RWPE1 (cell line): Measurements from ENCODE around the gene ABCE1.

Experiments
- CTCF ChIA-PET: fragments of 350-600 bp; sonication (Branson Sonifier 250); formaldehyde crosslinking; extraction: SDS; loops from one replicate; lab custom pipeline; 2021; lab: Yijun Ruan, JAX
- POLR2A ChIA-PET: fragments of 400-600 bp; formaldehyde crosslinking; extraction: SDS; loops from one replicate; lab custom pipeline; 2020; ENCODE audit warnings: antibody characterized with exemption; ENCODE audit not compliant: low non-redundant PET; lab: Yijun Ruan, JAX
- DNase-seq: peaks from one replicate; pipeline ENCODE4 v3.0.0; 2012; ENCODE audit warnings: low spot score
- H3K27ac ChIP-seq: fragments of 450-650 bp; 2 replicates; pipeline ENCODE4 v1.5.1; 2017
- CTCF ChIP-seq: fragments of 450-650 bp; conservative IDR thresholded peaks from 2 replicates; pipeline ENCODE4 v1.5.1; 2017; ENCODE audit warnings: low read depth, mild to moderate bottlenecking

The ABCE1 gene

GRCh38 chr4:145076469-145076855 lies 21.6 kb upstream of the ABCE1 start:
- no peak overlapping the region for H3K27ac ChIP-seq
- ChIA-PET POLR2A (no interaction called here), CTCF (interaction anchor here (0.5 kb wide), 1 partner anchor 9 kb away, joined by 3 read pairs; no protein-coding TSS in a partner anchor)
- no peak for TF ChIP-seq CTCF
- no peak for DNase-seq

- TF ChIP-seq CTCF, result no peak
- DNase-seq, result no peak
- POLR2A ChIA-PET, result no interaction called here
- CTCF ChIA-PET, result interaction anchor here (0.6 to 0.7 kb wide), 3 partner anchors 192 to 1569 kb away, joined by 4 to 7 read pairs (median 6); no protein-coding TSS in a partner anchor
- H3K27ac ChIP-seq, result no peak overlapping the region
These were observed 16.4 kb upstream of the ABCE1 start for GRCh38 chr4:145081756-145082155.

- CTCF ChIA-PET, result interaction anchor here (0.6 kb wide), 1 partner anchor 920 kb away, joined by 3 read pairs; no protein-coding TSS in a partner anchor
These were observed 14.1 kb upstream of the ABCE1 start for GRCh38 chr4:145083891-145084605.

GRCh38 chr4:145090380-145090779 lies 7.7 kb upstream of the ABCE1 start:
- CTCF ChIA-PET, result no interaction called here

More at GRCh38 chr4:145083891-145084605, 14.1 kb upstream of the ABCE1 start:
- H3K27ac ChIP-seq, result no peak overlapping the region
- no peak for TF ChIP-seq CTCF
- POLR2A ChIA-PET, result no interaction called here
- DNase-seq, result no peak

GRCh38 chr4:145093638-145094037 lies 4.5 kb upstream of the ABCE1 start:
- CTCF ChIA-PET, result interaction anchor here (0.7 kb wide), 1 partner anchor 1858 kb away, joined by 5 read pairs; no protein-coding TSS in a partner anchor
- no peak for TF ChIP-seq CTCF
- DNase-seq, result no peak
- POLR2A ChIA-PET, result no interaction called here
- no peak overlapping the region for H3K27ac ChIP-seq

More at GRCh38 chr4:145090380-145090779, 7.7 kb upstream of the ABCE1 start:
- DNase-seq, result no peak
- no peak overlapping the region for H3K27ac ChIP-seq
- POLR2A ChIA-PET, result no interaction called here
- TF ChIP-seq CTCF, result no peak

- peak overlapping the region; percentile 95 for H3K27ac ChIP-seq
- no peak for DNase-seq
- ChIA-PET POLR2A (interaction anchor here (0.6 kb wide), 1 partner anchor 66 kb away, joined by 4 read pairs; no protein-coding TSS in a partner anchor), CTCF (interaction anchor here (0.5 to 0.7 kb wide), 2 partner anchors 114 to 953 kb away, joined by 3 read pairs; no protein-coding TSS in a partner anchor)
- TF ChIP-seq CTCF, result no peak
These were observed 735 bp upstream of the ABCE1 start for GRCh38 chr4:145097331-145097820.
